ENCODE measurements around the gene RAD51B. TPM values are rescaled to one million over a fixed set of nuclear protein-coding genes. Genes with fewer than 3 reads are reported as not detected.

The RAD51B gene
- total and polyA plus RNA-seq, 8 donors = 10.8 to 18.3 (median 14.1) TPM

- Histone ChIP-seq H3K36me3 (no peaks in the 10 kb centered on the region), H3K27ac (peak overlapping the region in 1 of 2 donors; percentile 6), H3K4me1 (peaks cover 0 to 16% of the 10 kb centered on the region in 2 donors), H3K27me3 (no peaks in the 10 kb centered on the region), H3K9me3 (peaks cover 0 to 2% of the 10 kb centered on the region in 2 donors), H3K4me3 (no peak overlapping the region)
- no peak for DNase-seq
- ATAC-seq = peak; percentile 28
- TF ChIP-seq CTCF (IDR thresholded peaks at IDR 0.05) = no peak
- intact Hi-C loops (cut with DNase I) = no loop called here
Measured at GRCh38 chr14:68714991-68715924, 895.7 kb downstream of the RAD51B start.

- peaks cover 0 to 16% of the 10 kb centered on the region in 2 donors for H3K4me1 ChIP-seq
- H3K9me3 ChIP-seq = peaks cover 0 to 4% of the 10 kb centered on the region in 2 donors
- intact Hi-C loops (cut with DNase I) = no loop called here
- no peaks in the 10 kb centered on the region for H3K27me3 ChIP-seq
- TF ChIP-seq CTCF (IDR thresholded peaks at IDR 0.05) = no peak
- no peaks in the 10 kb centered on the region for H3K36me3 ChIP-seq
- H3K4me3 ChIP-seq = no peak overlapping the region
- H3K27ac ChIP-seq = no peak overlapping the region
- ATAC-seq = peak; percentile 61
- DNase-seq = no peak
Measured at GRCh38 chr14:68716698-68717097, 897.1 kb downstream of the RAD51B start.

- peak in 1 of 2 donors; percentile 54 for TF ChIP-seq CTCF (IDR thresholded peaks at IDR 0.05)
Measured at GRCh38 chr14:68718023-68718990, 898.7 kb downstream of the RAD51B start.

GRCh38 chr14:68719634-68720384 is 900.2 kb downstream of the RAD51B start:
- no peak for TF ChIP-seq CTCF (IDR thresholded peaks at IDR 0.05)
- H3K36me3 ChIP-seq = no peaks in the 10 kb centered on the region
- H3K4me3 ChIP-seq = no peak overlapping the region
- no peak overlapping the region for H3K27ac ChIP-seq
- no peaks in the 10 kb centered on the region for H3K27me3 ChIP-seq
- DNase-seq (no peak), ATAC-seq (no peak)
- intact Hi-C loops (cut with DNase I) = no loop called here
- H3K9me3 ChIP-seq = peaks cover 0 to 4% of the 10 kb centered on the region in 2 donors
- H3K4me1 ChIP-seq = peaks cover 0 to 10% of the 10 kb centered on the region in 2 donors

More at GRCh38 chr14:68718023-68718990, 898.7 kb downstream of the RAD51B start:
- intact Hi-C loops (cut with DNase I) = no loop called here
- DNase-seq (no peak), ATAC-seq (peak; percentile 20)
- Histone ChIP-seq H3K27ac (no peak overlapping the region), H3K27me3 (no peaks in the 10 kb centered on the region), H3K4me3 (no peak overlapping the region), H3K4me1 (peaks cover 0 to 14% of the 10 kb centered on the region in 2 donors), H3K9me3 (peaks cover 0 to 4% of the 10 kb centered on the region in 2 donors), H3K36me3 (no peaks in the 10 kb centered on the region)

All from left lung (tissue), 10 donors.